DND-41 (cell line): ENCODE data around the gene FOXO3.

Experiments used
- ATAC-seq: fragments of 200-7000 bp; cut with Tn5 transposase; 3 replicates; pipeline ENCODE4 v1.9.1; 2021; ENCODE audit warnings: low read depth; ENCODE audit not compliant: insufficient read depth
- DNase-seq: peaks from one replicate; pipeline ENCODE4 v3.0.0-alpha.2; 2020
- H2AFZ ChIP-seq: 2 replicates; pipeline ENCODE4 v1.6.0; 2012; ENCODE audit warnings: low read depth, low read length
- H3K27ac ChIP-seq: 2 replicates; pipeline ENCODE4 v1.5.1; 2012; ENCODE audit warnings: low read length, inconsistent platforms
- H3K27me3 ChIP-seq: fragments of 200-600 bp; sonication (generic); 2 replicates; pipeline ENCODE4 v1.6.0; 2012; ENCODE audit warnings: low read length, mild to moderate bottlenecking, inconsistent platforms; ENCODE audit not compliant: insufficient read depth, poor library complexity
- H3K36me3 ChIP-seq: 2 replicates; pipeline ENCODE4 v1.5.1; 2012; ENCODE audit warnings: low read length, inconsistent platforms; ENCODE audit not compliant: insufficient read depth
- H3K4me1 ChIP-seq: 2 replicates; pipeline ENCODE4 v1.5.1; 2012; ENCODE audit warnings: mild to moderate bottlenecking, low read length; ENCODE audit not compliant: insufficient read depth
- H3K4me2 ChIP-seq: 2 replicates; pipeline ENCODE4 v1.6.0; 2012; ENCODE audit warnings: mild to moderate bottlenecking, moderate library complexity, low read length, inconsistent platforms; ENCODE audit not compliant: insufficient read depth
- H3K4me3 ChIP-seq, 2 experiments: fragments of 200-600 bp in 1 of 2; shearing (Covaris generic) in 1 of 2; 2 replicates each; pipeline ENCODE4 v1.5.1; 2012 to 2016; ENCODE audit warnings: inconsistent platforms in 2 of 2, low read length in 2 of 2, mild to moderate bottlenecking in 2 of 2, low read depth in 1 of 2, moderate library complexity in 1 of 2
- H3K79me2 ChIP-seq: 2 replicates; pipeline ENCODE4 v1.6.0; 2012; ENCODE audit warnings: low read length, inconsistent platforms; ENCODE audit not compliant: insufficient read depth
- H3K9ac ChIP-seq: 2 replicates; pipeline ENCODE4 v1.6.0; 2012; ENCODE audit warnings: low read depth, mild to moderate bottlenecking, inconsistent platforms, low read length, moderate library complexity
- H3K9me3 ChIP-seq: 2 replicates; pipeline ENCODE4 v1.5.1; 2012; ENCODE audit warnings: low read length, moderate library complexity, mild to moderate bottlenecking, inconsistent platforms; ENCODE audit not compliant: insufficient read depth, severe bottlenecking
- H4K20me1 ChIP-seq: 2 replicates; pipeline ENCODE4 v1.6.0; 2012; ENCODE audit warnings: low read length; ENCODE audit not compliant: insufficient read depth
- EZH2 ChIP-seq: IDR thresholded peaks from 3 replicates; pipeline ENCODE4 v1.6.1; 2012; ENCODE audit warnings: borderline replicate concordance, low read depth, mild to moderate bottlenecking, moderate library complexity, low read length, inconsistent platforms; ENCODE audit not compliant: severe bottlenecking
- TF ChIP-seq, protein P1 (sequence below): IDR thresholded peaks from 2 replicates; pipeline ENCODE4 v1.5.1; 2012; ENCODE audit warnings: borderline replicate concordance, low read length, moderate library complexity, mild to moderate bottlenecking; ENCODE audit not compliant: poor library complexity, severe bottlenecking; ENCODE audit errors: extremely low read depth

FOXO3 gene

DNA sequence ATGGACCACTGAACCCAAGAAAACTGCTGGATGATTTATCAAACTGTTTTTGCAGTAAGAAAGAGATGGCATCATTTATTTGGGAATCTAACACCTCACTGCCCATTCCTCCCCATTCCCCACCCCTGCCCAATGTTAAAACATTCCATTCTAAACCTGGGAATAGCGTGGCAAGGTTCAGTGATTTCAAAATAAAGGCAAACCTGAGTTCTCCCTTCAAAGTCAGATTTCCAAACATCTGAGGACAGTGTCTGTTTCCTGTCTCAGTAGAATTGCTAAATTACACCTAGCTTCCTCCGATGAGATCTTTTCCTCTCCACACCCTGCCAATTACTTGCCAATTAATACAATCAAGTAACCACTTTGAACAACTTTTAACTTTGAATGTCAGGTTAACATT lies 160.1 kb downstream of the FOXO3 start:
- no peaks in the 10 kb centered on the region for H3K79me2 ChIP-seq
- H4K20me1 ChIP-seq = no peaks in the 10 kb centered on the region
- no peak overlapping the region for H3K4me2 ChIP-seq
- DNase-seq (no peak), ATAC-seq (no peak)
- no peaks in the 10 kb centered on the region for H3K4me1 ChIP-seq
- H3K27me3 ChIP-seq = no peaks in the 10 kb centered on the region
- no peaks in the 10 kb centered on the region for H3K9me3 ChIP-seq
- H3K9ac ChIP-seq = no peak overlapping the region
- no peak overlapping the region for H2AFZ ChIP-seq
- no peak overlapping the region for H3K4me3 ChIP-seq
- no peaks in the 10 kb centered on the region for H3K36me3 ChIP-seq
- TF ChIP-seq EZH2 = no peak
- TF ChIP-seq, protein P1, sequence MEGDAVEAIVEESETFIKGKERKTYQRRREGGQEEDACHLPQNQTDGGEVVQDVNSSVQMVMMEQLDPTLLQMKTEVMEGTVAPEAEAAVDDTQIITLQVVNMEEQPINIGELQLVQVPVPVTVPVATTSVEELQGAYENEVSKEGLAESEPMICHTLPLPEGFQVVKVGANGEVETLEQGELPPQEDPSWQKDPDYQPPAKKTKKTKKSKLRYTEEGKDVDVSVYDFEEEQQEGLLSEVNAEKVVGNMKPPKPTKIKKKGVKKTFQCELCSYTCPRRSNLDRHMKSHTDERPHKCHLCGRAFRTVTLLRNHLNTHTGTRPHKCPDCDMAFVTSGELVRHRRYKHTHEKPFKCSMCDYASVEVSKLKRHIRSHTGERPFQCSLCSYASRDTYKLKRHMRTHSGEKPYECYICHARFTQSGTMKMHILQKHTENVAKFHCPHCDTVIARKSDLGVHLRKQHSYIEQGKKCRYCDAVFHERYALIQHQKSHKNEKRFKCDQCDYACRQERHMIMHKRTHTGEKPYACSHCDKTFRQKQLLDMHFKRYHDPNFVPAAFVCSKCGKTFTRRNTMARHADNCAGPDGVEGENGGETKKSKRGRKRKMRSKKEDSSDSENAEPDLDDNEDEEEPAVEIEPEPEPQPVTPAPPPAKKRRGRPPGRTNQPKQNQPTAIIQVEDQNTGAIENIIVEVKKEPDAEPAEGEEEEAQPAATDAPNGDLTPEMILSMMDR = no peak
- no peak overlapping the region for H3K27ac ChIP-seq

- Histone ChIP-seq H2AFZ (no peak overlapping the region), H4K20me1 (no peaks in the 10 kb centered on the region), H3K4me3 (no peak overlapping the region), H3K27ac (no peak overlapping the region), H3K9ac (no peak overlapping the region), H3K4me2 (no peak overlapping the region), H3K79me2 (no peaks in the 10 kb centered on the region), H3K27me3 (no peaks in the 10 kb centered on the region), H3K36me3 (no peaks in the 10 kb centered on the region), H3K9me3 (no peaks in the 10 kb centered on the region), H3K4me1 (no peaks in the 10 kb centered on the region)
- no peak for TF ChIP-seq EZH2
- TF ChIP-seq, protein P1 = no peak
- no peak for ATAC-seq
- DNase-seq = no peak
Measured at GRCh38 chr6:108721286-108721685, 160.6 kb downstream of the FOXO3 start.

GRCh38 chr6:108723594-108723993 lies 162.9 kb downstream of the FOXO3 start:
- DNase-seq (no peak), ATAC-seq (no peak)
- TF ChIP-seq, protein P1 = no peak
- TF ChIP-seq EZH2 = no peak
- H3K79me2 ChIP-seq = no peaks in the 10 kb centered on the region
- no peak overlapping the region for H3K27ac ChIP-seq
- no peak overlapping the region for H3K9ac ChIP-seq
- H3K9me3 ChIP-seq = no peaks in the 10 kb centered on the region
- no peak overlapping the region for H3K4me3 ChIP-seq
- H3K36me3 ChIP-seq = no peaks in the 10 kb centered on the region
- no peak overlapping the region for H3K4me2 ChIP-seq
- no peaks in the 10 kb centered on the region for H4K20me1 ChIP-seq
- no peaks in the 10 kb centered on the region for H3K4me1 ChIP-seq
- no peaks in the 10 kb centered on the region for H3K27me3 ChIP-seq
- H2AFZ ChIP-seq = no peak overlapping the region

GRCh38 chr6:108726726-108727339 lies 166.1 kb downstream of the FOXO3 start:
- DNase-seq (no peak), ATAC-seq (no peak)
- Histone ChIP-seq H3K4me2 (no peak overlapping the region), H3K9me3 (no peaks in the 10 kb centered on the region), H3K27me3 (no peaks in the 10 kb centered on the region), H4K20me1 (no peaks in the 10 kb centered on the region), H3K79me2 (no peaks in the 10 kb centered on the region), H3K36me3 (no peaks in the 10 kb centered on the region), H2AFZ (no peak overlapping the region), H3K9ac (no peak overlapping the region), H3K27ac (no peak overlapping the region), H3K4me3 (no peak overlapping the region), H3K4me1 (no peaks in the 10 kb centered on the region)
- TF ChIP-seq EZH2 = no peak
